ENCODE data around the gene PGM5.
"Not testable (repeated sequence)": the region's sequence is repeated elsewhere in the genome, so short reads cannot be mapped to it uniquely, and the experiment has no call there.

The PGM5 gene

DNA sequence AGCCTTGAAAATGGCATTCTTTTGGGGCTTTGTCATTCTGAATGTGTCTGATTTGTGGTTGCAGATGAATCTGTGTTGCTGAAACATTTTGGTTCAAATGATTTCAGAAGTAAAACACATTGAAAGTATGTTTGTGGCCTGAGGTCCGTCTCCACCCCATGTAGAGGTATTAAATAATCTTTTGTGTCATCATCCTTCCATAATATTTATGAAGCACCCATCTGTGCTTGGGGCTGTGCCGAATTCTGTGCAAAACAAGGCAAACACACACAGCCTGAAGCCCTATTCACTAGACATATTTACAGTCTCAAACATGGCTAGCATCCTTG, 40.6 kb downstream of the PGM5 start:
- H3K9me3 ChIP-seq (ENCODE audit: low read length); H2AFZ ChIP-seq (ENCODE audit: low read depth, low read length); H3K27me3 ChIP-seq (ENCODE audit: insufficient read depth, low read length); H3K4me3 ChIP-seq (ENCODE audit: low read length); H3K4me1 ChIP-seq (ENCODE audit: insufficient read depth, low read length); H3K36me3 ChIP-seq (ENCODE audit: insufficient read depth, low read length): not testable (repeated sequence)

DNA sequence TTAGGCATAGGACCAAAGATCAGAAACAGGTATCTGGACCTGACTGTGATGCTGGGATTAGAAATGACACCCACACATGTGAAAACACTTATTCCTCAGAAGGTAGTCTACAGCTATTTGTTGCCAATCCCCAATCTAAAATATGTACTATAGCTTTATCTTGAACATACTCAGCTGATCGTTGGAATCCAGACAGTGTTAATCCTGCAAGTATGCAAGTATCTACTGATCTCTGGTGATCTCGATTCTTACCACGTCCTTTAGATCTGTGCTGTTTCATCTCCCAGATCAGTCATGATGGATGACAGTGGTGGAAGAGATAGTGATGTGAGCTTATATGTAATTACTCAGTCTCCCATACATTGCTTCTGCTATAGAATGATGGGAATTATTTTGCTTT, 41.4 kb downstream of the PGM5 start:
- H3K4me3 ChIP-seq (ENCODE audit: low read length); H3K36me3 ChIP-seq (ENCODE audit: insufficient read depth, low read length); H3K27me3 ChIP-seq (ENCODE audit: insufficient read depth, low read length); H3K4me1 ChIP-seq (ENCODE audit: insufficient read depth, low read length); H2AFZ ChIP-seq (ENCODE audit: low read depth, low read length); H3K9me3 ChIP-seq (ENCODE audit: low read length): not testable (repeated sequence)

DNA sequence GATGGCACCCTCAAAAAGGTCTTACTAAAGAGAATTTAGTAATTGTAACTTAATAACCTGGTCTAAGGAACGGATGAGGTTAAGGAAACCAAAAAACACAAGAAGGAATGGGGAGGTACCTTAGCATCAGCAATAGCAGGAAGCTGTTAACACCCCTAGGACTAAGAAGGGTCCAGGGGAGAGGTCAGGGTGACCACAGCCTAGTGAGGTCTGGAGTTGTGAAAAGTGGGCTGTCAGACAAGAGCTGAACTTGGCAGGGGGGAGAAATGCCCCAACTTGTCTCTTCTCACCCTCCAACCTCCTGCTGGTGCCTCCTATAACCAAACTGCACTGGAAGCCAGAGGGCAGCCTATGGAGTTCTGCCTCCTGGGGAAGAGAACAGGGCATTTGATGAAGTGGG, 41.9 kb downstream of the PGM5 start:
- H3K4me1 ChIP-seq (ENCODE audit: insufficient read depth, low read length); H2AFZ ChIP-seq (ENCODE audit: low read depth, low read length); H3K27me3 ChIP-seq (ENCODE audit: insufficient read depth, low read length); H3K4me3 ChIP-seq (ENCODE audit: low read length); H3K36me3 ChIP-seq (ENCODE audit: insufficient read depth, low read length); H3K9me3 ChIP-seq (ENCODE audit: low read length): not testable (repeated sequence)

GRCh38 chr9:68404421-68405185, 48.2 kb downstream of the PGM5 start:
- not testable (repeated sequence) for H3K36me3 ChIP-seq (ENCODE audit: insufficient read depth, low read length); H3K4me1 ChIP-seq (ENCODE audit: insufficient read depth, low read length); H3K27me3 ChIP-seq (ENCODE audit: insufficient read depth, low read length); H3K4me3 ChIP-seq (ENCODE audit: low read length); H3K9me3 ChIP-seq (ENCODE audit: low read length); H2AFZ ChIP-seq (ENCODE audit: low read depth, low read length)

- H3K27me3 ChIP-seq (ENCODE audit: insufficient read depth, low read length); H3K4me3 ChIP-seq (ENCODE audit: low read length); H3K4me1 ChIP-seq (ENCODE audit: insufficient read depth, low read length); H3K9me3 ChIP-seq (ENCODE audit: low read length); H3K36me3 ChIP-seq (ENCODE audit: insufficient read depth, low read length); H2AFZ ChIP-seq (ENCODE audit: low read depth, low read length): not testable (repeated sequence)
These were observed 55.5 kb downstream of the PGM5 start for GRCh38 chr9:68411865-68412264.

DNA sequence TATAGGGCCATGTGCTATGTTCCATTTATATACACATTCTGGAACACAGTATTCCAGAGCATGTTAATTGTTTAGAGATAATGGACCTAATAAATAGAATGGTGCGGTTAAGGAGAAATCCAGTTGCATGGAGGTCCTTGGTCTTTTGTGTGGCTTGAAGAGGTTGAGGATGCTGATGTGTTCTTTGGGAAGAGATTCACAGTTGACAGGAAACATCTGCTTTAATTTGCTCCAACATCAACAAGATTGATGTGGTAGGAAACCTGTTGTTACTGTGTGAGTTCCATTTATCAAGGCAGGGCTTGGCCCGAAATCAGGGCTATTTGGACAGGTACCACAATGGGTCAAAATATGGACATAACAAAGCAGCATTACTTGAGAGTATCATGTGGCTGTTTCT, 56.3 kb downstream of the PGM5 start:
- H3K27me3 ChIP-seq (ENCODE audit: insufficient read depth, low read length); H3K4me1 ChIP-seq (ENCODE audit: insufficient read depth, low read length); H2AFZ ChIP-seq (ENCODE audit: low read depth, low read length); H3K9me3 ChIP-seq (ENCODE audit: low read length); H3K4me3 ChIP-seq (ENCODE audit: low read length); H3K36me3 ChIP-seq (ENCODE audit: insufficient read depth, low read length): not testable (repeated sequence)

DNA sequence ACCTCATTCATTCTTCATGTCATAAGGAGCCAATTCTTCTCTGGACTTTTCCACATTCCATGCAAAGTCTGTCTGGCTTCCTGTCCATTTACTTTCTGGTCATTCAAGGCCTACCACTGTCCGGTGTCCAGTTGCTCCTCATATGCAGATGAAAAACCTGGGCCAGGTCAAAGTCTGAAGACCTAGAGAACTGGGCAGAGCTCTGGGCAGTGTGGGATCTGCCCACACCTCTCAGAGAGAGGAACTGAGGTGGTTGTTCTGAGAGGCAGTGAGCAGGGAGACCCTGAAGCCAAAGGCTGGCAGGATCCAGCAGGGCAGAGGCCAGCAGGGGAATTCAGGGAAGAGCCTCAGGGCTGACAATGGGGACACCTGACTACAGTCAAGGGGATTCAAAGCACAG, 58.7 kb downstream of the PGM5 start:
- H3K27me3 ChIP-seq (ENCODE audit: insufficient read depth, low read length); H2AFZ ChIP-seq (ENCODE audit: low read depth, low read length): not testable (repeated sequence)

GRCh38 chr9:68416936-68417564, 60.6 kb downstream of the PGM5 start:
- Histone ChIP-seq H2AFZ (ENCODE audit: low read depth, low read length) (no peak overlapping the region), H3K4me1 (ENCODE audit: insufficient read depth, low read length) (no peaks in the 10 kb centered on the region), H3K4me3 (ENCODE audit: low read length) (no peak overlapping the region), H3K9me3 (ENCODE audit: low read length) (no peaks in the 10 kb centered on the region), H3K36me3 (ENCODE audit: insufficient read depth, low read length) (no peaks in the 10 kb centered on the region), H3K27me3 (ENCODE audit: insufficient read depth, low read length) (peaks cover 7% of the 10 kb centered on the region)

More for the DNA sequence above, 58.7 kb downstream of the PGM5 start:
- not testable (repeated sequence) for H3K36me3 ChIP-seq (ENCODE audit: insufficient read depth, low read length); H3K9me3 ChIP-seq (ENCODE audit: low read length); H3K4me3 ChIP-seq (ENCODE audit: low read length); H3K4me1 ChIP-seq (ENCODE audit: insufficient read depth, low read length)

DNA sequence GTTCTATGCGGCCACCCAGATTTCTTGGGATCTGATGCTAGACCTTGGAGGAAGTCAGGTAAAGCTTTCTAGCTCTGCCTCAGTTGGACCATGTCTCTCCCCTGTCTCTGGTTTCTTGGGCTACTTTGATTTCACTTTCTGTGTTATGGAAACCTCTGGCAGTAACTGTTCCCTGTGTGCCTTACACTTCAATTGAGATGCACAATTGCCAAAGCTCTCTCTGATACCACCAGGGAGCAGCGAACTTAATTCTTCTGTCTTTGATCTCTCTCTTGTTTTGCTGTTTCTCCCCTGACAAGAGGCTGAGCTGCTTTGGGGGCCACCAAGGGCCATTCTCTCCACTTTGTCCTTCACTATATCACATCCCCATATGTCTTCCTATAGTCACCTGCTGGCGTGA, 61.4 kb downstream of the PGM5 start:
- peaks cover 7% of the 10 kb centered on the region for H3K27me3 ChIP-seq (ENCODE audit: insufficient read depth, low read length)
- H2AFZ ChIP-seq (ENCODE audit: low read depth, low read length): no peak overlapping the region
- H3K36me3 ChIP-seq (ENCODE audit: insufficient read depth, low read length): no peaks in the 10 kb centered on the region
- no peaks in the 10 kb centered on the region for H3K9me3 ChIP-seq (ENCODE audit: low read length)
- H3K4me1 ChIP-seq (ENCODE audit: insufficient read depth, low read length): no peaks in the 10 kb centered on the region
- H3K4me3 ChIP-seq (ENCODE audit: low read length): no peak overlapping the region

- Histone ChIP-seq H2AFZ (ENCODE audit: low read depth, low read length) (no peak overlapping the region), H3K27me3 (ENCODE audit: insufficient read depth, low read length) (peaks cover 7% of the 10 kb centered on the region), H3K4me1 (ENCODE audit: insufficient read depth, low read length) (no peaks in the 10 kb centered on the region), H3K36me3 (ENCODE audit: insufficient read depth, low read length) (no peaks in the 10 kb centered on the region), H3K9me3 (ENCODE audit: low read length) (no peaks in the 10 kb centered on the region), H3K4me3 (ENCODE audit: low read length) (no peak overlapping the region)
These were observed 61.9 kb downstream of the PGM5 start for GRCh38 chr9:68418259-68418845.

- H3K4me3 ChIP-seq (ENCODE audit: low read length): no peak overlapping the region
- no peaks in the 10 kb centered on the region for H3K4me1 ChIP-seq (ENCODE audit: insufficient read depth, low read length)
- H3K36me3 ChIP-seq (ENCODE audit: insufficient read depth, low read length): no peaks in the 10 kb centered on the region
- H3K27me3 ChIP-seq (ENCODE audit: insufficient read depth, low read length): peaks cover 7% of the 10 kb centered on the region
- no peak overlapping the region for H2AFZ ChIP-seq (ENCODE audit: low read depth, low read length)
- H3K9me3 ChIP-seq (ENCODE audit: low read length): no peaks in the 10 kb centered on the region
These were observed 63.5 kb downstream of the PGM5 start for GRCh38 chr9:68419901-68420300.

DNA sequence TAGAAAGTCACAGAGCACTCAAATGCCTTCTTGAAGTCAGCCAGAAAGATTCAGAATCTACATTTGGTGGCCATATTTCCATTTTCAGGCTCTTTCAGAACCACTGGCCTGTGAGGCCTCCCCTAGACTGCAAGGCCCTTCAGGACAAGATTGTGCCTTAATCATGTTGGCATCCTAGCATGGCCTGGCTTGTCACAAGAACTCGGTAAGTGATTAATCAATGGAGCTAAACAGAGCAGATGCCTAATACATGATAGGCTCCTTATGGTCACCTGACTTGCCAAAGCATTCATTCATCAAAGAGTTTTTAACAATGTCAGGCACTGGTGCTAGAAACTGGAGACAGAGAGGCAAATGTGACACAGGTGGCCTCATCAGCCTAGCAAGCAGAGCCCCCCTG, 70.3 kb downstream of the PGM5 start:
- H3K4me3 ChIP-seq (ENCODE audit: low read length): no peak overlapping the region
- no peaks in the 10 kb centered on the region for H3K27me3 ChIP-seq (ENCODE audit: insufficient read depth, low read length)
- no peaks in the 10 kb centered on the region for H3K4me1 ChIP-seq (ENCODE audit: insufficient read depth, low read length)
- H2AFZ ChIP-seq (ENCODE audit: low read depth, low read length): no peak overlapping the region
- no peaks in the 10 kb centered on the region for H3K9me3 ChIP-seq (ENCODE audit: low read length)
- no peaks in the 10 kb centered on the region for H3K36me3 ChIP-seq (ENCODE audit: insufficient read depth, low read length)

- Histone ChIP-seq H2AFZ (ENCODE audit: low read depth, low read length) (no peak overlapping the region), H3K36me3 (ENCODE audit: insufficient read depth, low read length) (no peaks in the 10 kb centered on the region), H3K4me3 (ENCODE audit: low read length) (no peak overlapping the region), H3K9me3 (ENCODE audit: low read length) (no peaks in the 10 kb centered on the region), H3K27me3 (ENCODE audit: insufficient read depth, low read length) (no peaks in the 10 kb centered on the region), H3K4me1 (ENCODE audit: insufficient read depth, low read length) (no peaks in the 10 kb centered on the region)
These were observed 71.0 kb downstream of the PGM5 start for GRCh38 chr9:68427216-68427977.

Measured in neuron (in vitro differentiated cells).